ENCODE results near the gene PPFIA2. TPM values are rescaled to one million over a fixed set of nuclear protein-coding genes. Genes with fewer than 3 reads are reported as not detected.

The PPFIA2 gene
- total and polyA plus RNA-seq, 9 of the 15 experiments (the other 6 are each of a cell fraction or from before 2014, with no cell fraction given), result not detected

DNA sequence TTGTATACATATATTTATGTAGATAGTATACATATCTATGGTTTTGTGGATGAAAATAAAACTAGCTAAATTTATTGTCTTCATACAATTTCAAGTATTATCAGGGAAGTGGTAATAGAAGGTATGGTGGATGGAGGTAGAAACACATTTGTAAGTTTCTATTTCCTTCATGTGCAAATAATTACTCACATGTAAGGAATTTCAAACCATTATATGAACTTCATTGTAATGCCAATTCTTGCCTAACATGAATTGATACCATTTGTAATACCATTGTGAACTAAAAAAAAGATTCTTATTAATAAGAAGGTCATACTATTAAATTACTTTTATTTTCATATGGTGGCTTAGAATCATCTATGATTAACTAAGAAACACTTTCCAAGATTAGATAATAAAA is 20.1 kb upstream of the PPFIA2 start:
- H4K20me1 ChIP-seq (replicated peaks; ENCODE audit: control insufficient read depth, insufficient read depth, low read length), result no peaks in the 10 kb centered on the region
- POLR2A ChIA-PET, result no interaction called here
- ATAC-seq (no peak), FAIRE-seq (no peak), DNase-seq (ENCODE audit: extremely low read depth in 1 of 4, low spot score in 3 of 4) (no peak)
- no peaks in the 10 kb centered on the region for H3K4me1 ChIP-seq (replicated peaks in 1 of 2; ENCODE audit: control insufficient read depth in 2 of 2, insufficient read depth in 2 of 2, low read length in 2 of 2)
- H3K27me3 ChIP-seq (ENCODE audit: control insufficient read depth in 2 of 2, insufficient read depth in 2 of 2, low read length in 2 of 2), result no peaks in the 10 kb centered on the region
- H2AFZ ChIP-seq (ENCODE audit: low read depth, low read length), result no peak overlapping the region
- H3K9me3 ChIP-seq (replicated peaks; ENCODE audit: control insufficient read depth, insufficient read depth, low read depth, low read length), result no peaks in the 10 kb centered on the region; the same call in 1 of the 2 replicates
- CTCF ChIA-PET (ENCODE audit: low intra/inter-chr PET ratio), result no interaction called here
- no peak overlapping the region for H3K27ac ChIP-seq (ENCODE audit: extremely low read depth, low read depth, low read length)
- no peak overlapping the region for H3K4me3 ChIP-seq
- H3K36me3 ChIP-seq (ENCODE audit: control insufficient read depth, insufficient read depth, low read length), result no peaks in the 10 kb centered on the region
- H3K4me2 ChIP-seq (ENCODE audit: insufficient read depth, low read length), result no peak overlapping the region
- H3K9me1 ChIP-seq (ENCODE audit: control insufficient read depth, insufficient read depth, low read length), result no peaks in the 10 kb centered on the region
- in situ Hi-C loops (cut with MboI) (no loop called here), intact Hi-C loops (cut with micrococcal nuclease) (no loop called here)
- H3K9ac ChIP-seq (ENCODE audit: insufficient read depth in 1 of 2, low read depth in 2 of 2, low read length in 2 of 2), result no peak overlapping the region
- no TSS peak for BruUV-seq (replicated peaks)
- no peaks in the 10 kb centered on the region for H3K79me2 ChIP-seq (ENCODE audit: control insufficient read depth, insufficient read depth, low read length)
- TF ChIP-seq, protein P1, sequence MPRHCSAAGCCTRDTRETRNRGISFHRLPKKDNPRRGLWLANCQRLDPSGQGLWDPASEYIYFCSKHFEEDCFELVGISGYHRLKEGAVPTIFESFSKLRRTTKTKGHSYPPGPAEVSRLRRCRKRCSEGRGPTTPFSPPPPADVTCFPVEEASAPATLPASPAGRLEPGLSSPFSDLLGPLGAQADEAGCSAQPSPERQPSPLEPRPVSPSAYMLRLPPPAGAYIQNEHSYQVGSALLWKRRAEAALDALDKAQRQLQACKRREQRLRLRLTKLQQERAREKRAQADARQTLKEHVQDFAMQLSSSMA (CRISPR knock-in tag; IDR thresholded peaks at IDR 0.05), result no peak
- TF ChIP-seq ZNF561 (CRISPR knock-in tag; conservative IDR thresholded peaks at IDR 0.05), result no peak
- TF ChIP-seq POU5F1 (IDR thresholded peaks at IDR 0.05; ENCODE audit: borderline replicate concordance, low read depth, low read length, partially characterized antibody), result no peak
- no peak for TF ChIP-seq BCL6 (CRISPR knock-in tag; IDR thresholded peaks at IDR 0.05)
- no peak for TF ChIP-seq SMARCB1 (IDR thresholded peaks at IDR 0.05; ENCODE audit: insufficient read length, low read depth)
- no peak for TF ChIP-seq ZMIZ1 (IDR thresholded peaks at IDR 0.05; ENCODE audit: low read depth in 2 of 2, low read length in 2 of 2)
- TF ChIP-seq PCBP1 (IDR thresholded peaks at IDR 0.05; ENCODE audit: low read depth, low read length, poor library complexity, severe bottlenecking), result no peak
- no peak for TF ChIP-seq HLTF (IDR thresholded peaks at IDR 0.05)
- no peak for TF ChIP-seq ILK (tag; IDR thresholded peaks at IDR 0.05; ENCODE audit: borderline replicate concordance, low read depth)
- TF ChIP-seq ZNF449 (CRISPR knock-in tag; IDR thresholded peaks at IDR 0.05), result no peak
- no peak for TF ChIP-seq E2F5 (CRISPR knock-in tag; IDR thresholded peaks at IDR 0.05)
- no peak for TF ChIP-seq SMAD2 (IDR thresholded peaks at IDR 0.05; ENCODE audit: low read depth, low read length)
- TF ChIP-seq ZNF124 (CRISPR knock-in tag; IDR thresholded peaks at IDR 0.05), result no peak
- no peak for TF ChIP-seq HSF4 (CRISPR knock-in tag; IDR thresholded peaks at IDR 0.05; ENCODE audit: borderline replicate concordance)
